GM12892 (cell line): Measurements from ENCODE around the gene JUP.

Experiments
- DNase-seq: peaks from one replicate; pipeline ENCODE4 v3.0.0; 2011; ENCODE audit not compliant: insufficient read length
- FAIRE-seq: peaks from 2 replicates; lab custom pipeline; 2011; peaks lifted over from hg19 to GRCh38; lab: Jason Lieb, UNC
- POLR2A ChIP-seq: IDR thresholded peaks from 2 replicates; pipeline ENCODE4 v1.6.1; 2011; ENCODE audit warnings: low read depth, low read length, control low read depth
- POLR2AphosphoS5 ChIP-seq: IDR thresholded peaks from 2 replicates; pipeline ENCODE4 v1.6.1; 2011; ENCODE audit warnings: low read depth, low read length, control low read depth
- TAF1 ChIP-seq: IDR thresholded peaks from 2 replicates; pipeline ENCODE4 v1.6.1; 2011; ENCODE audit warnings: low read depth, mild to moderate bottlenecking, control low read depth, low read length, borderline replicate concordance

JUP gene

GRCh38 chr17:41725134-41725533 lies 61.4 kb downstream of the JUP start:
- DNase-seq, result no peak
- no peak for FAIRE-seq
- no peak for TF ChIP-seq POLR2AphosphoS5

DNA sequence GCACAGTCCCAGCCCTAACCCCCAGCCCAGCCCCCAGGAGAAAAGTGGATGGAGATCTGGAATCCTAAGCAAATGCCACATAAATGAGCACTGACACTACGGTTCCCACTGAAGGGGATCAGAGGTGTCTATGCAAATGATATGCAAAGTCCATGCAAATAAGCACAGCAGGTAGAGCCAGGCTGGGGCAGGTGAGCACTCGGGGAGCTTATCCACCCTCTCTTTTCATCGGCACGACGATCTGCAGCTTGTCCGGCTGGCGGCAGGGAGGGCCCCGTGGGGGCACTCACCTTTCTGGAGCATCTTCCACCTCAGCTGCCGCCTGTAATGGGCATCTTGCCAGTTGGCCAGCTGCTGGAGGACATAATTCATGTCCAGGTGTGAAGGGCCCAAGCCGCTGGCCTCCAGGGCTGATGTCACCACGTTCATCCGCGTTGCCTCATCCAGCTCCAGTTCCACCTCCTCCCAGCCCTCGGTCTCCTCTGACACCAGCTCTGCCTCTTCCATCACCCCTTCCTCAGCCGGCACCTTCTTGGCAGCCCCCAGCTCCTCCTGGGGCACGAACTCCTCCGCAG lies 61.9 kb downstream of the JUP start:
- FAIRE-seq, result no peak
- no peak for DNase-seq
- TF ChIP-seq TAF1 (no peak), POLR2A (no peak), POLR2AphosphoS5 (no peak)

- TF ChIP-seq TAF1, result no peak
- no peak for TF ChIP-seq POLR2A
- TF ChIP-seq POLR2AphosphoS5, result no peak
- no peak for FAIRE-seq
Observed at GRCh38 chr17:41723801-41724475, 62.6 kb downstream of the JUP start.

GRCh38 chr17:41722231-41722630 lies 64.3 kb downstream of the JUP start:
- TF ChIP-seq POLR2A, result no peak
- no peak for TF ChIP-seq TAF1
- TF ChIP-seq POLR2AphosphoS5, result no peak
- no peak for DNase-seq
- no peak for FAIRE-seq

More at GRCh38 chr17:41723801-41724475, 62.6 kb downstream of the JUP start:
- no peak for DNase-seq

GRCh38 chr17:41718287-41718645 lies 68.2 kb downstream of the JUP start:
- FAIRE-seq (no peak), DNase-seq (no peak)

GRCh38 chr17:41717408-41718286 lies 68.9 kb downstream of the JUP start:
- DNase-seq, result no peak
- TF ChIP-seq POLR2AphosphoS5 (no peak), TAF1 (no peak), POLR2A (no peak)
- no peak for FAIRE-seq

More at GRCh38 chr17:41718287-41718645, 68.2 kb downstream of the JUP start:
- no peak for TF ChIP-seq POLR2AphosphoS5
- TF ChIP-seq POLR2A, result no peak
- no peak for TF ChIP-seq TAF1

GRCh38 chr17:41711669-41712400 lies 74.7 kb downstream of the JUP start, which contains the start of gene GAST:
TSS of gene GAST (plus strand) at chr17:41712331. CDS start at chr17:41715437, 3,106 bp downstream.
- DNase-seq, result no peak
- FAIRE-seq, result no peak
- TF ChIP-seq TAF1, result no peak
- no peak for TF ChIP-seq POLR2AphosphoS5
- no peak for TF ChIP-seq POLR2A

GRCh38 chr17:41710472-41711090 lies 75.9 kb downstream of the JUP start:
- no peak for TF ChIP-seq POLR2A
- no peak for TF ChIP-seq TAF1
- TF ChIP-seq POLR2AphosphoS5, result no peak
- FAIRE-seq (no peak), DNase-seq (no peak)

GRCh38 chr17:41707803-41708669 lies 78.5 kb downstream of the JUP start:
- DNase-seq, result no peak
- FAIRE-seq, result no peak

More at GRCh38 chr17:41707803-41708669, 78.5 kb downstream of the JUP start:
- TF ChIP-seq POLR2A, result no peak
- TF ChIP-seq TAF1, result no peak
- no peak for TF ChIP-seq POLR2AphosphoS5
